ENCODE data around the gene ZMYM4. TPM values are rescaled to one million over a fixed set of nuclear protein-coding genes. Genes with fewer than 3 reads are reported as not detected.
A peak's percentile ranks its signal among the peaks of the same experiment; 100 is the strongest.

The ZMYM4 gene
- polyA plus RNA-seq, 2 of the 4 experiments (the other 2 are of a cell fraction) = 12.2 to 36.3 TPM

DNA sequence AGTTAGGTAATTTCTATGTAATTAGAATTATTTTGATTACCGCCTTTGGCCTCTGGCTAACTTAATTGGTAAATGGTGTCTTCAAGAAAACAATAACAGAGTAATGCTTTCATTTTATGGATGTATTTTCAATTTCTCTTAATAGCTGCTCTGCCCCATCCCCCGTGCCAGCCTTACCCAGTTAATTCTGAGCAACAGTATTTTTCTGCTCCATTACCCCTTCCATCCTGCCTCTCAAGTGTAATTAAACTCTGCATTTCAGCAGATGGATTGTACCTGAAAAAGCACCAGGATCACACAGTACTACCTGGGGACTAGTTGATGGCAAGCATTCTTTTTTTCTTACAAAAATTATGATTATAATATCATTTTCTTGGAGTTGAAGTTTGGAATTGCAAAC, 184.5 kb downstream of the ZMYM4 start:
- no peak for FAIRE-seq
- peaks cover 2% of the 10 kb centered on the region; the same call in 1 of the 3 replicates for H3K4me1 ChIP-seq
- ChIA-PET CTCF (interaction anchor here (0.8 to 6.3 kb wide), 7 partner anchors 10 to 273 kb away, joined by 3 to 45 read pairs (median 6); no protein-coding TSS in a partner anchor), POLR2A (no interaction called here)
- H3K4me2 ChIP-seq = no peak overlapping the region
- H3K27ac ChIP-seq = no peak overlapping the region
- TF ChIP-seq TP53 (CRISPR knock-in tag; IDR thresholded peaks at IDR 0.05) (no peak), EHF (CRISPR knock-in tag; IDR thresholded peaks at IDR 0.05) (no peak), FOSL2 (IDR thresholded peaks at IDR 0.05) (no peak), FOSL2 (CRISPR knock-in tag; IDR thresholded peaks at IDR 0.05) (no peak), HOXB5 (CRISPR knock-in tag; IDR thresholded peaks at IDR 0.05) (no peak), POLR2AphosphoS2 (conservative IDR thresholded peaks at IDR 0.05; ENCODE audit: low read length) (no peak), HEYL (CRISPR knock-in tag; IDR thresholded peaks at IDR 0.05) (no peak), CHD2 (IDR thresholded peaks at IDR 0.05; ENCODE audit: low read length, partially characterized antibody) (no peak), JUNB (IDR thresholded peaks at IDR 0.05) (no peak), TFCP2L1 (CRISPR knock-in tag; IDR thresholded peaks at IDR 0.05) (no peak), CBX8 (IDR thresholded peaks at IDR 0.05) (no peak), SMC3 (IDR thresholded peaks at IDR 0.05) (no peak), BHLHE40 (IDR thresholded peaks at IDR 0.05; ENCODE audit: low read depth, low read length) (no peak), JUN (IDR thresholded peaks at IDR 0.05) (no peak), CBX2 (IDR thresholded peaks at IDR 0.05; ENCODE audit: borderline replicate concordance, low read depth) (no peak)
- TF ChIP-seq, protein P1, sequence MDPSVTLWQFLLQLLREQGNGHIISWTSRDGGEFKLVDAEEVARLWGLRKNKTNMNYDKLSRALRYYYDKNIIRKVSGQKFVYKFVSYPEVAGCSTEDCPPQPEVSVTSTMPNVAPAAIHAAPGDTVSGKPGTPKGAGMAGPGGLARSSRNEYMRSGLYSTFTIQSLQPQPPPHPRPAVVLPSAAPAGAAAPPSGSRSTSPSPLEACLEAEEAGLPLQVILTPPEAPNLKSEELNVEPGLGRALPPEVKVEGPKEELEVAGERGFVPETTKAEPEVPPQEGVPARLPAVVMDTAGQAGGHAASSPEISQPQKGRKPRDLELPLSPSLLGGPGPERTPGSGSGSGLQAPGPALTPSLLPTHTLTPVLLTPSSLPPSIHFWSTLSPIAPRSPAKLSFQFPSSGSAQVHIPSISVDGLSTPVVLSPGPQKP (IDR thresholded peaks at IDR 0.05; ENCODE audit: low read depth, low read length) = no peak
- TF ChIP-seq, protein P2, sequence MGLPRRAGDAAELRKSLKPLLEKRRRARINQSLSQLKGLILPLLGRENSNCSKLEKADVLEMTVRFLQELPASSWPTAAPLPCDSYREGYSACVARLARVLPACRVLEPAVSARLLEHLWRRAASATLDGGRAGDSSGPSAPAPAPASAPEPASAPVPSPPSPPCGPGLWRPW (IDR thresholded peaks at IDR 0.05) = no peak
- 91% methylated on average over 2 of the region's 2 CpGs for WGBS (ENCODE audit: missing lambda C conversion rate)
- H3K4me3 ChIP-seq = no peak overlapping the region
- no peak for DNase-seq (ENCODE audit: low read depth in 1 of 2, low spot score in 1 of 2)
- H3K9me3 ChIP-seq = no peaks in the 10 kb centered on the region
- ATAC-seq = no peak

DNA sequence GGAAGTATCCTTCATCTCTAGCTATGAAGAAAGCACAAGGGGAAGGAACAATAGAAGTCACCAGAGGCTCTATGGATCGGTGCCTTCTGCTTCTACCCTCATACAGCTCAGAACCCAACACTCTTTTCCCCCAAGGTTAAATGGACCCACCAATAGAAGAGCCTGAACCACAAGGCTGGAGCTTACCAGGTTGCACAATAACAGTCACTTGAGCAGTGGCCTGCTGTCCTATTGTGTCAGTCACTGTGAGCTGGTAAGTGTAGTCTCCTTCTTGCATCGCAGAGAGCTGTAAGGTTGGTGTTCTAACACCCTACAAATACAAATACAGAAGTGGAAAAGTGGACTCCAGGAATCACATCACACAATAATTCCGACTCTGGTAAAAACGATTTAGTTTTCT, 185.7 kb downstream of the ZMYM4 start:
- Histone ChIP-seq H3K4me3 (no peak overlapping the region), H3K4me1 (no peaks in the 10 kb centered on the region), H3K27ac (no peak overlapping the region), H3K9me3 (no peaks in the 10 kb centered on the region), H3K4me2 (no peak overlapping the region)
- ATAC-seq (no peak), FAIRE-seq (no peak), DNase-seq (ENCODE audit: low read depth in 1 of 2, low spot score in 1 of 2) (no peak)
- 89% methylated on average over 4 of the region's 4 CpGs for WGBS (ENCODE audit: missing lambda C conversion rate)
- TF ChIP-seq ZC3H11A (IDR thresholded peaks at IDR 0.05) (no peak), RARB (CRISPR knock-in tag; IDR thresholded peaks at IDR 0.05) (no peak), CHD2 (IDR thresholded peaks at IDR 0.05; ENCODE audit: low read length, partially characterized antibody) (no peak), KDM1A (IDR thresholded peaks at IDR 0.05; ENCODE audit: low read depth) (no peak)
- TF ChIP-seq, protein P3, sequence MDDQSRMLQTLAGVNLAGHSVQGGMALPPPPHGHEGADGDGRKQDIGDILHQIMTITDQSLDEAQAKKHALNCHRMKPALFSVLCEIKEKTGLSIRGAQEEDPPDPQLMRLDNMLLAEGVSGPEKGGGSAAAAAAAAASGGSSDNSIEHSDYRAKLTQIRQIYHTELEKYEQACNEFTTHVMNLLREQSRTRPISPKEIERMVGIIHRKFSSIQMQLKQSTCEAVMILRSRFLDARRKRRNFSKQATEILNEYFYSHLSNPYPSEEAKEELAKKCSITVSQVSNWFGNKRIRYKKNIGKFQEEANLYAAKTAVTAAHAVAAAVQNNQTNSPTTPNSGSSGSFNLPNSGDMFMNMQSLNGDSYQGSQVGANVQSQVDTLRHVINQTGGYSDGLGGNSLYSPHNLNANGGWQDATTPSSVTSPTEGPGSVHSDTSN (IDR thresholded peaks at IDR 0.05) = no peak
- CTCF ChIA-PET = interaction anchor here (0.5 to 6.3 kb wide), 7 partner anchors 13 to 272 kb away, joined by 3 to 45 read pairs (median 4); no protein-coding TSS in a partner anchor
- POLR2A ChIA-PET = interaction anchor here (0.6 kb wide), 1 partner anchor 103 kb away, joined by 3 read pairs; the partner anchor contains the start of gene NCDN

DNA sequence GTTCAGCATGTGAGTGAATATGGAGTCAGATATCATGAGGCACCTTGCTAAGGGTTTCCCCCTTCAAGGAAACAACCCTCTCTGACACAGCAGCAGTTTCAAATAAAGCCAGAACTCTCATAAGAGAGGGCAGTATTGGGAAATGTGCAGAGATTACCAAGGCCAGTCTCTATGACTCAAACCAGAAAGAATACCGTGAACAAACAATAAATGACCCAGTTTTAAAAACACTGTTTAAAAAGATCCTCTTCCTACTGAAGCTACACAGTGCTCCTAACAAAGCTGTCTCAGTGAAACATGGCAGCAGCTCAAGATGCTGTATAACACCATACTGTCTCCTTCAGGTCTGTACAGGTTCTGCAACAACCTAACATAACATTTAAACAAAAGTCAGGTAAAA, 186.1 kb downstream of the ZMYM4 start:
- Histone ChIP-seq H3K4me2 (no peak overlapping the region), H3K4me3 (no peak overlapping the region), H3K27ac (no peak overlapping the region), H3K9me3 (no peaks in the 10 kb centered on the region), H3K4me1 (no peaks in the 10 kb centered on the region)
- FAIRE-seq (no peak), DNase-seq (ENCODE audit: low read depth in 1 of 2, low spot score in 1 of 2) (no peak), ATAC-seq (0 out of 6 replicates have a peak, but pooled peaks of 1 of the 2 experiments have one; percentile 38)
- POLR2A ChIA-PET = interaction anchor here (0.6 kb wide), 1 partner anchor 103 kb away, joined by 3 read pairs; the partner anchor contains the start of gene NCDN
- 100% methylated on average over 1 of the region's 1 CpG for WGBS (ENCODE audit: missing lambda C conversion rate)
- CTCF ChIA-PET = interaction anchor here (0.5 to 6.3 kb wide), 8 partner anchors 13 to 272 kb away, joined by 3 to 45 read pairs (median 4); no protein-coding TSS in a partner anchor
- TF ChIP-seq NFE2L2 (conservative IDR thresholded peaks at IDR 0.05; ENCODE audit: low read length) (no peak), MYC (IDR thresholded peaks at IDR 0.05; ENCODE audit: borderline replicate concordance, low read length) (no peak), CBX2 (IDR thresholded peaks at IDR 0.05; ENCODE audit: borderline replicate concordance, low read depth) (no peak), RARB (CRISPR knock-in tag; IDR thresholded peaks at IDR 0.05) (no peak), TP53 (CRISPR knock-in tag; IDR thresholded peaks at IDR 0.05) (no peak), PHF8 (IDR thresholded peaks at IDR 0.05; ENCODE audit: borderline replicate concordance, low read depth) (no peak), ESRRA (IDR thresholded peaks at IDR 0.05; ENCODE audit: borderline replicate concordance, low read length) (no peak), ZNF302 (CRISPR knock-in tag; IDR thresholded peaks at IDR 0.05) (no peak), HOXA7 (CRISPR knock-in tag; IDR thresholded peaks at IDR 0.05) (no peak)
- TF ChIP-seq, protein P4, sequence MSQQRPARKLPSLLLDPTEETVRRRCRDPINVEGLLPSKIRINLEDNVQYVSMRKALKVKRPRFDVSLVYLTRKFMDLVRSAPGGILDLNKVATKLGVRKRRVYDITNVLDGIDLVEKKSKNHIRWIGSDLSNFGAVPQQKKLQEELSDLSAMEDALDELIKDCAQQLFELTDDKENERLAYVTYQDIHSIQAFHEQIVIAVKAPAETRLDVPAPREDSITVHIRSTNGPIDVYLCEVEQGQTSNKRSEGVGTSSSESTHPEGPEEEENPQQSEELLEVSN (IDR thresholded peaks at IDR 0.05; ENCODE audit: borderline replicate concordance, low read depth) = no peak
- TF ChIP-seq, protein P1 (IDR thresholded peaks at IDR 0.05; ENCODE audit: low read depth, low read length) = no peak
- TF ChIP-seq, protein P5, sequence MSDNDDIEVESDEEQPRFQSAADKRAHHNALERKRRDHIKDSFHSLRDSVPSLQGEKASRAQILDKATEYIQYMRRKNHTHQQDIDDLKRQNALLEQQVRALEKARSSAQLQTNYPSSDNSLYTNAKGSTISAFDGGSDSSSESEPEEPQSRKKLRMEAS (IDR thresholded peaks at IDR 0.05) = no peak
- TF ChIP-seq, protein P6, sequence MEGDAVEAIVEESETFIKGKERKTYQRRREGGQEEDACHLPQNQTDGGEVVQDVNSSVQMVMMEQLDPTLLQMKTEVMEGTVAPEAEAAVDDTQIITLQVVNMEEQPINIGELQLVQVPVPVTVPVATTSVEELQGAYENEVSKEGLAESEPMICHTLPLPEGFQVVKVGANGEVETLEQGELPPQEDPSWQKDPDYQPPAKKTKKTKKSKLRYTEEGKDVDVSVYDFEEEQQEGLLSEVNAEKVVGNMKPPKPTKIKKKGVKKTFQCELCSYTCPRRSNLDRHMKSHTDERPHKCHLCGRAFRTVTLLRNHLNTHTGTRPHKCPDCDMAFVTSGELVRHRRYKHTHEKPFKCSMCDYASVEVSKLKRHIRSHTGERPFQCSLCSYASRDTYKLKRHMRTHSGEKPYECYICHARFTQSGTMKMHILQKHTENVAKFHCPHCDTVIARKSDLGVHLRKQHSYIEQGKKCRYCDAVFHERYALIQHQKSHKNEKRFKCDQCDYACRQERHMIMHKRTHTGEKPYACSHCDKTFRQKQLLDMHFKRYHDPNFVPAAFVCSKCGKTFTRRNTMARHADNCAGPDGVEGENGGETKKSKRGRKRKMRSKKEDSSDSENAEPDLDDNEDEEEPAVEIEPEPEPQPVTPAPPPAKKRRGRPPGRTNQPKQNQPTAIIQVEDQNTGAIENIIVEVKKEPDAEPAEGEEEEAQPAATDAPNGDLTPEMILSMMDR (IDR thresholded peaks at IDR 0.05) = no peak

All from A549 (cell line).